HG03159 (cell line): Measurements from ENCODE around the gene UGGT2.
A peak's percentile ranks its signal among the peaks of the same experiment; 100 is the strongest.
"Not testable (repeated sequence)": the region's sequence is repeated elsewhere in the genome, so short reads cannot be mapped to it uniquely, and the experiment has no call there.

Experiments
- ATAC-seq: cut with Tn5 transposase; IDR thresholded peaks from one replicate; pipeline ENCODE4 v1.9.1; 2021; ENCODE audit warnings: mild to moderate bottlenecking, moderate library complexity; ENCODE audit not compliant: unreplicated experiment

UGGT2 gene

DNA sequence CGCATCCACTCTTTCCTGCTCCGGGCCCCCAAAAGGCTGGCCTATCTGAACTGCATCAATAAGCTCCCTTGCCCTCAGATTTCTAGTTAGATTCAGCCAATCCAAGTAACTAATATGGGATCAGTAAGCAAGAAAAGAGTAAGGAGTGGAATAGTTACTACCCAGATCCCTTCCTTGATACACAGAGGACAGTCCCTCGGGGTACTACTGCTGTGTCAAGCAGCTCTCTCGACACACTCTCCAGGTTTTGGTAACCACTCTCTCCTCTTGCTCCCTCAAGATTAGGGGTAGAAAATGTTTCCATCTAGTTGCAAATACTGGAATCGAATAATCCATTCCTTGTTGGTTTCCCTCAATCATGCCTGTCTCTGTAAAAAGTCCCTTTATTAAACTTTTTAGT is 65.4 kb downstream of the UGGT2 start:
- ATAC-seq: no peak

DNA sequence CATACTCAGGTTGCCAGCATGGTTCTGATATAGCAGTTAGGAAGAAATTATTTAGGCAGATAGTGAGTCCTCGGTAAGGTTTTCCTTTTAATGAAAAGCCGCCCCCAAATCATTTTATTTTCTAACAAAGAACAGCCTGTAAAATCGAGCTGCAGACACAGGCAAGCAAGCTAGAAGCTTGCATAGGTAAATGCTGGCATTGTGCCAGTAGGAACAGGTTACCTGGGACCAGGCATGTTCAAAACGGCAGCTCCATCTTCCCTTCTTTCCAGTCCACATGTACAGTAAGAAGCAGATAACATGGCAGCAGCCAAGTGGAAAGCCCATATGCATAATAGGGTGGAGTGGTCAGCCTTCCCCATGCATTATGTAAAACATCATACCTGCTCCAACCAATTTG is 71.1 kb downstream of the UGGT2 start:
- no peak for ATAC-seq

DNA sequence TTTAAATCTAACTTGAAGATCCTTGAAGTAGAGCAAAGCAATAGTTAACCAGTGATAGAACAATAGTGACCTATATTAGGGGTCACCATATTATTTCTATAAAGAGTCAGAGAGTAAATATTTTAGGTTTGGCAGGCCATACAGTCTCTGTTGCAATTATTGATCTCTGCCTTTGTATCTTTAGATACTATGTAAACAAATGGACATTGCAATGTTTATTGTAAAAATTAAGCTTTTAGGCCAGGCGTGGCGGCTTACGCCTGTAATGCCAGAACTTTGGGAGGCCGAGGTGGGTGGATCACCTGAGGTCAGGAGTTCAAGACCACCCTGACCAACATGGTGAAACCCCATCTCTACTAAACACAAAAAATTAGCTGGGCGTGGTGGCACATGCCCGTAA is 80.5 kb downstream of the UGGT2 start:
- not testable (repeated sequence) for ATAC-seq

DNA sequence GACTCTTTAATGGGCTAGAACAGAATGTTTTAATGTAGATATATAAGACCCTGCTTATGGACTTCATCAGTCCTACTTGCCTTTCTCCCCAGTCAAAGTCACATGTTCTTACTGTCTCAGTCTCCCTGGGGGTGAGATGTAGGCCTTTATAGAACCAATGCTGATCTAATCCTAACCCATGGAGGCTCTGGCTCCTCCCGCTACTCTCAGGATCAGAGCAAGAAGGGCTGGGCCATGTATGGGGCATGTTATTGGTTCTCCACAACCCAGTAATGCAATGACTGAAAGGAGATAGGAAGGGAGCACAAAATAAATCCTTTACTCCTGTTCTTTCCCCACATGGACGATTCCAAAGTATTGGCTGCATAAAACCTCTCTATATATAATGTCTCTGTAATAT is 82.3 kb downstream of the UGGT2 start:
- ATAC-seq: no peak

DNA sequence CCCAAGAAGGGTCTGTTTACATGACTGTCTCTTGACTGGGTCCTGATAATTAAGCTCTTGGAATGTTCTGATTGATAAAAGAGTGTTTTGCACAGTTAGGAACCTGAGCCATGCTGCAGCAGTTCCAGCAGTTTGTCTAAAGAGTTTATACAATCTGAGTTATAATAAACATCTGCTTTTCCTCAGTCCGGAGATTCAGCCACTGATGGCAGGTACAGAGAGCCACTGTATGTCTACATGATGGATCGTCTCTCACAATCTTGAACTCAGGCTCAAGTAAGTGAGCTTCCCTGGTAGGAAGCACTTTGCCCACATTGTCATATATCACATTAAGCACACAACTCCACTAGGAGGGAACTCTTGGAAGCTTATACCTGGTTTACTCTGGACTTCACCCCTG is 84.3 kb downstream of the UGGT2 start:
- no peak for ATAC-seq

DNA sequence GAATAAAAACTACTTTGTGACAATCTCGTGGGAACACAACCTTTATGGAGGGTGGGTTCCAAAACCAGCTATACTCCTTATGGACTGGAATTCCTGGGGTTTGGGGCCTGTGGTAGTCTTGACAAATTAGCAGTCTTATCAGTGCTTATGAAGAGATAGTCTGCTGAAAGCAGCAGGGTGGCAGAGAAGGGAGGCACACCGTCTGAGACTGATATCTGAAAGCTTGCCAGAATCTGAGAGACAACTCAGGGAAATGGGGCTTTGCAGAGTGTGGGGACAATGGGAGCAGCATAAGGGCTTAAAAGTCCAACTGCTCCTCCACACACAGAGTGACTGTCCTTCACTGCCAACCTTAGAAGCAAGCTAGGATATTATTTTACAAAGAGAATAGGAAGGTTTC is 95.9 kb downstream of the UGGT2 start:
- ATAC-seq: no peak

DNA sequence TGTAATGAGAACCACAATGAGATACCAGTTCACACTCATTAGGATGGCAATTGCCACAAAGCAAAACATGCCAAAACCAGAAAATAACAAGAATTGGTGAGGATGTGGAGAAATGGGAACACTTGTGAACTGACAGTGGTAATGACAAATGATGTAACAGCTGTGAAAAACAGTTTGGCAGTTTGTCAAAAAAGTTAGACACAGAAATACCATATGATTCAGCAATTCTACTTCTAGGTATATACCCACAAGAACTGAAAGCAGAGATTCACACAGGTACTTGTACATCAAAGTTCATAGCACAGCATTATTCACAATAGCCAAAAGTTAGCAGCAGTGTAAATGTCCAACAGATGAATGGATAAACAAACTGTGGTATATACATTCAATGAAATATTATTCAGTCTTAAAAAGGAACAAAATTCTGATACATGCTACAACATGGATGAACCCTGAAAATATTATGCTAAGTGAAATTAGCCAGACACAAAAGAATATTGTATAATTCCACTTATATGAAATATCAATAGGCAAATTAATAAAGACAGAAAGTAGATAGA is 96.5 kb downstream of the UGGT2 start:
- ATAC-seq: no peak

DNA sequence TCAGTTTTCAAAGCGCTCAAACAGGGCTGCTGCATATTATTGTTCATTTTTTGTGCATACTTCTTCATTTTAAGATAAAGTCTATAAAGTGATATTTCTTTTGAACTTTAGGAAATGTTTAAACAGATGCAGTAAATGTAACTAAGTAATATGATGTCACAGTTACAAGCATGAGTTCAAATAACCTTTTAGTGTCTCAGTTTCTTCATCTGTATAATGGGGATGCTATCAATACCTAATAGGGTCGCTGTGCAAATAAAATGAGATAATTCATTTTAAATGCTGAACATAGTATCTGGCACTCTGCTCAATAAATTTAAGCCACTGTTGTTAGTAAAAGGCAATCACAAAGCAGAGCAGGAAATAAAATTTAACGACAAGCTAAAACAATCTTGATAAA is 97.5 kb downstream of the UGGT2 start:
- no peak for ATAC-seq

DNA sequence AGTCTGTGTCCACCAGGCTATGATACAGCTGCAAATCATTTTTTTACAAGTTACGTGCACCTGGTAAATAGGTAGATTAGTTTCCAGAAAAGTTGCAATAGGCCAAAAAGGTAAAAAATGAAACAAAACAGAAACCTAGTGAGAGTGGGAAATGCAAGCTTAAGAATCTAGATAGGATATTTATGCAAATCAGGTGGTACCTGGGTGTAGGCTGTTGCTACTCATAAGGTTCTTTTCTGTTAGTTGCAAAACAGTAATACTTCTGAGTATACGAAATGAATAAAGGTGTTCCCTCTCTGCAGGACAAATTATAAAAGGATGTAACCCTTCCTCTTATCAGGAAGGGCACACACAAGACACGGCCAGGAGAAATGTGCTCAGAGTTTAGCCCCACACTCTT is 97.9 kb downstream of the UGGT2 start:
- peak; percentile 91 for ATAC-seq

DNA sequence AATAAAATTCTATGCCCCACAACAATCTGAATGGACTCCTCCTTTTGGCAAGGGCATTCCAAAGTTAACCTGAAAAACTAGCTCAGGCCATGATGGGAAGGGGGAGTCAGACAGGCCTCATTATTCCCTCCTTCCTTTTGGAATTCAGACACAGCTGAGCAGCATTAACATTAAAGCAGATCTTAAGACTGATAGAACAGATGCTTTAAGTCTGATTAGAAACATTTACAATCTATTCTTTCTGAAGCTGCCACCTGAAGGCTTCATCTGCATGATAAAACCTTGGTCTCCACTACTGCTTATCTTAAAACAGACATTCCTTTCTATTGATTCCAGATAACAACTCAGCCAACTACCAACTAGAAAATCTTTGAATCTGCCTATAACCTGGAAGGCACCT is 98.9 kb downstream of the UGGT2 start:
- ATAC-seq: no peak

DNA sequence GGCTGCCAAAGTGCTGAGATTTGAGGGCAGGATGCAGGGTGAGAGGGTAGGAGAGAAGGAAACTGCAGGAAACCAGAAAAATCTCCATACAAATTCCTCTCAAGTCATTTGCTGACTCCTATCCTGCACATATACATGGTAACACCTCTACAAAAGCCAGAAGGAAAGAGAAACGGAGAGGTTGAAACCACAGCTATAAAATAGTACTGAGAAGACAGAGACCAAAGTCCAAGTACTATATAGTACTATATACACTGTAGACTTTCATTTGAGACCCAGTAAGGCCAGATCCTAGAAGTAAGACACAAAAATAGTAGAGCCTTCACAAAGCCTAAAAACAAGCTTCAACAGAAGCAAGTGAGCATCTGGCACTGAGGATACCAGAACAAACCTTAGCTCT is 103.1 kb downstream of the UGGT2 start:
- ATAC-seq: no peak

DNA sequence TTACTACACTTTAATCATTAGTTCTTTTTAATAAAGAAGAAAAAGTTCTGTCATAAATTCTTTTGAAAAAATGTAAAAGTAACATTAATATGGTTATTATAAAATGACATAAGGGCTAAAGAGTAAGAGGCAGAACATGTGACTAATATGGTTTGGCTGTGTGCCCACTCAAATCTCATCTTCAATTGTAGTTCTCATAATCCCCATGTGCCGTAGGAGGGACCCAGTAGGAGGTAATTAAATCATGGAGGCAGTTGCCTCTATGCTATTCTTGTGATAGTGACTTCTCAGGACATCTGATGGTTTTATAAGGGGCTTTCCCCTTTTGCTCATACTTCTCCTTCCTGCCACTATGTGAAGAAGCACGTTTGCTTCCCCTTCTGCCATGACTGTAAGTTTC is 104.5 kb downstream of the UGGT2 start:
- ATAC-seq: no peak

DNA sequence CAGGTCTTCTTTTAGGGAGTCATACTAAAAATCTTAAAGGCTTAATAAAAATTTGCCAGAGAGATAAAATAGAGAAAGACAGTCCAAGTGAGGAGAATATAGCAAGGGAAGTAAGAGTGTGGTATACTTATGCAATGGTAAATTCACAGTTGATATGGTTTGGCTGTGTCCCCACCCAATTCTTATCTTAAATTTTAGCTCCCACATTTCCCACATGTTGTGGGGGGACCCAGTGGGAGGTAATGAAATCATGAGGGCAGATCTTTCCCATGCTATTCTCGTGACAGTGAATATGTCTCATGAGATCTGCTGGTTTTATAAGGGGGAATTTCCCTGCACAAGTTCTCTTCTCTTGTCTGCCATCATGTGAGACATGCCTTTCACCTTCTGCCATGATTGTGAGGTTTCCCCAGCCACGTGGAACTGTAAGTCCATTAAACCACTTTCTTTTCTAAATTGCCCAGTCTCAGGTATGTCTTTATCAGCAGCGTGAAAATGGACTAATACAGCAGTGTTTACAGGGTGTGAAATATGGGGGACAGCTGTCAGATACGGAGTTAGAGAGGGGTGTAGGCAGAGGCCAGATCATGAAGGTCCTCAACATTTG is 115.4 kb downstream of the UGGT2 start:
- no peak for ATAC-seq

DNA sequence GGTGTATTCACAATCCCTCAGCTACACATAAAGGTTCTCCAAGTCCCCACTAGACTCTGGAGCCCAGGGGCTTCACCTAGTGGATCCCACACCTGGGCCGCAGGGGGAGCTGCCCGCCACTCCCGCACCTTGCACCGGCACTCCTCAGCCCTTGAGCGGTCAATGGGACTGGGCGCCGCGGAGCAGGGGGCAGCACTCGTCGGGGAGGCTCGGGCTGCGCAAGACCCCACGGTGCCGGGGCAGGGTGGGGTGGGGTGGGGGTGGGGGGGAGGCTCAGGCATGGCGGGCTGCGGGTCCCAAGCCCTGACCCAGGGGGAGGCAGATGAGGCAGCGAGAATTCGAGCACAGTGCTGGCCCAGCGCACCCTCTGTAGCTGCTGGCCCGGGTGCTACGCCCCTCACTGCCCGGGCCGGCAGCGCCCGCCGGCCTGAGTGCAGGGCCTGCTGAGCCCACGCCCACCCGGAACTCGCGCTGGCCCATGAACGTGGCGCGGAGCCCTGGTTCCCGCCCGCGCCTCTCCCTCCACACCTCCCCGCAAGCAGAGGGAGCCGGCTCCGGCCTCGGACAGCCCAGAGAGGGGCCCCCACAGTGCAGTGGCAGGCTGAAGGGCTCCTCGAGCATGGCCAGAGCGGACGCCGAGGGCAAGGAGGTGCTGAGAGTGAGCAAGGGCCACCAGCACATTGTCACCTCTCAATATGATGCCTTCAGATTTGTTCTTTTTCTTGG is 121.7 kb downstream of the UGGT2 start:
- no peak for ATAC-seq

DNA sequence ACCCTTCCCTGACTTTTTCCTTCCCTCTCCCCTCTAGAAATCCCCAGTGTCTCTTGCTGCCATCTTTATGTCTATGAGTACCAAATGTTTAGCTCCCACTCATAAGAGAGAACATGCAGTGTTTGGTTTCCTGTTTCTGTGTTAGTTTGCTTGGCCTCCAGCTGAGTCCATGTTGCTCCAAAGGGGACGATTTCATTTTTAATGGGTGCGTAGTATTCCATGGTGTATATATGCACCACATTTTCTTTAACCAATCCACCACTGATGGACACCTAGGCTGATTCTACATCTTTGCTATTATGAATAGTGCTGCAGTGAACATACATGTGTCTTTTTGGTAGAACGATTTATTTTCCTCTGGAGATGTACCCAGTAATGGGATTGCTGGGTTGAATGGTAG is 123.8 kb downstream of the UGGT2 start:
- ATAC-seq: no peak

DNA sequence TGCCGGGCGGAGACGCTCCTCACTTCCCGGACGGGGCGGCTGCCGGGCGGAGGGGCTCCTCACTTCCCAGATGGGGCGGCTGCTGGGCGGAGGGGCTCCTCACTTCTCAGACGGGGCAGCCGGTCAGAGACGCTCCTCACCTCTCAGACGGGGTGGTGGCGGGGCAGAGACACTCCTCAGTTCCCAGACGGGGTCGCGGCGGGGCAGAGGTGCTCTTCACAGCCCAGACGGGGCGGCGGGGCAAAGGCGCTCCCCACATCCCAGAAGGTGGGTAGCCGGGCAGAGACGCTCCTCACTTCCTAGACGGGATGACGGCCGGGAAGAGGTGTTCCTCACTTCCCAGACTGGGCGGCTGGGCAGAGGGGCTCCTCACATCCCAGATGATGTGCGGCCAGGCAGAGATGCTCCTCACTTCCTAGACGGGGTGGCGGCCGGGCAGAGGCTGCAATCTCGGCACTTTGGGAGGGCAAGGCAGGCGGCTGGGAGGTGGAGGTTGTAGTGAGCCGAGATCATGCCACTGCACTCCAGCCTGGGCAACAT is 124.8 kb downstream of the UGGT2 start:
- not testable (repeated sequence) for ATAC-seq

DNA sequence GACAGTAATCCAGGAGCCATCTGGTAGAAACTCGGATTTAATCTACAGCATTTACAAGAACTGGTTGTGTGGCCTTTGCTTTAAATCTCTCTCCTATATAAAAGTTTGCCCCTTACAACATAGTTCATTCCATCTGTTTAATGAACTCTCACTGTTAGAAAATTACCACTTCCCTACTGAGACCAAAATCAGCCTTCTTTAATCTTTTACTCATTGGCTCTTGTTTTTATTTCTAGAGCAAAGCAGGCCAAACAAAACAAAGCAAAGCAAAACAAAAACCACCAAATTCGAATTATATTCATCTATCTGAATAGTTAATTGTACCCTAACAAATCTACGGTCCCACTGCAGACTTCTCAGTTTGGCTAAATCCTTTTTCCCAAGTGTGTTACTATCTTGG is 127.0 kb downstream of the UGGT2 start:
- ATAC-seq: no peak

DNA sequence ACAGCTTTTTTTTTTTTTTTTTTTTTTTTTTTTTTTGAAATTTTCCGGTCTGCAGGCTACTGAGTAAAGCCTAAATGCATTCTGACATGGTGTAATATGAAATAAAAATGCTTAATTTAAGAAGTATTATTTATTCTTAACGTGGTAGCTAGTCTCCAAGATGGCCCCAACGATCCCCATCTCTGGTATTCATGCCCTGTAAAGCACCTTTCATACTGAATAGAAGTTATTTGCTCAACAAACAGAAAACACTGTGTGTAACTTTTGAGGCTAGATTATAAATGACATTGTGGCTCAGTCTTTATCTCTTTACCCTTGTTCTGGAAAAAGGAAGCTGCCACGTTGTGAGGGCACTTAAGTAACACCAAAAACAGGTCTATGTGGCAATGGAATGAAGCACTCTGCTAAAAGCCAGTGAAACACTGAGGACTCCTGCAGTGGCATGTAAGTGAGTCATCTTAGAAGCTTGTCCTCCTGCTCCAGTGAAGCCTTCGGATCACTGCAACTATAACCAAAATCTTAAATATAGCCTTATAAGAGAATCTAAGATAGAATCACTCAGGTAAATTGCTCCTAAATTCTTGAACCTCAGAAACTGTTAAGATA is 128.7 kb downstream of the UGGT2 start:
- ATAC-seq: no peak

DNA sequence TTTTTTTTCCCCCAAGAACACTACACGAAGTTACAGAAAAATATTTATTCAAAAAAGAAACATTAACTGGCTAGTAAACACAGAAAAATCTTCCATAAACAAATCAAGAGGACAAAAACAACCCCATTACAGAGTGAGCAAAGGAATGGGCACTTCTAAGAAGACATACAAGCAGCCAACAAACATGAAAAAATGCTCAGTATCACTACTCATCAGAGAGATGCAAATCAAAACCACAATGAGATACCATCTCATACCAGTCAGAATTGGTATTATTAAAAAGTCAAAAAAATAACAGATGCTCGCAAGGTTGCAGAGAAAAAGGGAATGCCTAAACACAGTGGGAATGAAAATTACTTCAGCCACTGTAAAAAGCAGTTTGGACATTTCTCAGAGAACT is 131.7 kb downstream of the UGGT2 start:
- no peak for ATAC-seq

DNA sequence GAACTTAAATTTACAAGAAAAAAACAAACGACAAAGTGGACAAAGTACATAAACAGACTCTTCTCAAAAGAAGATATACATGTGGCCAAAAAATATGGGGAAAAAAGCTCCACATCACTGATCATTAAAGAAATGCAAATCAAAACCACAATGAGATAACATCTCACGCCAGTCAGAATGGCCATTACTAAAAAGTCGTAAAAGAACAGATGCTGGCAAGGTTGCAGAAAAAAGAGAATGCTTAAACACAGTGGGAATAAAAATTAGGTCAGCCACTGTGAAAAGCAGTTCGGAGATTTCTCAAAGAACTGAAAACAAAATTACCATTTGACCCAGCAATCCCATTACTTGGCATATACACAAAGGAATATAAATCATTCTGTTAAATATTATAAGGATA is 132.7 kb downstream of the UGGT2 start:
- ATAC-seq: no peak

DNA sequence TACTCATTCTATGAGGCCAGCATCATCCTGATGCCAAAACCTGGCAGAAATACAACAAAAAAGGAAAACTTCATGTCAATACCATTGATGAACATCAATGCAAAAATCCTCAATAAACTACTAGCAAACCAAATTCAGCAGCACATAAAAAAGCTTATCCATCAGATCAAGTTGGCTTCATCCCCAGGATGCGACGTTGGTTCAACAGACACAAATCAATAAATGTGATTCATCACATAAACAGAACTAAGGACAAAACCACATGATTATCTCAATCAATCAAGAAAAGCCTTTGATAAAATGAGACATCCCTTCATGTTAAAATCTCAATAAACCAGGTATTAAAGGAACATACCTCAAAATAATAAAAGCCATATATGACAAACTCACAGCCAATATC is 134.3 kb downstream of the UGGT2 start:
- no peak for ATAC-seq

DNA sequence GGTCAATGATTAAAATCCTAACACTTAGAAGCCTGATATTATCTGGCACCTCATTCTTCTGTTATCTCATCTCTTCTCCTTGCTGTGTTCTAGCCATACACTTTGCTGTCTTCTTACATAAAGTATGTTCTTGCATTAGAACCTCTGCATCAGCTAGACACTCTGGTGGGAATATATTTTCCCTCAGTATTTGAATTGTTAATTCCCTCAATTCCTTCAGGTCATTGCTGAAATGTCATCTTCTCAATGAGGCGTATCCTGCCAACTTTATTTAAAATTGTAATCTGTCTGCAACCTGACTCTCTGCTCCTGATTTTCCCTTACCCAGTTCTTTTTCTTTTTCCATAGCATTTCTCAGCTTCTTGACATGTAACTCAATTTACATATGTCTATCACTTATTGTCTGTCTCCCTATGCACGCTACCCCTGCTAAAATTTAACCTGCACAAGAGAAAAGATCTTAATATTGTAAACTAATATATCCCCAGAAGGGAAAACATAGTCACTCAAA is 138.2 kb downstream of the UGGT2 start:
- ATAC-seq: no peak
